Measurements from ENCODE around the gene DRGX.

The DRGX gene

GRCh38 chr10:49417311-49418052 lies 21.6 kb upstream of the DRGX start:
- no peak overlapping the region for H2AFZ ChIP-seq (ENCODE audit: low read length)
- no peaks in the 10 kb centered on the region for H4K20me1 ChIP-seq (ENCODE audit: insufficient read depth, low read length)
- no peaks in the 10 kb centered on the region for H3F3A ChIP-seq (ENCODE audit: insufficient read depth, low read length)
- H3K4me3 ChIP-seq (ENCODE audit: low read length) = no peak overlapping the region
- no peaks in the 10 kb centered on the region for H3K9me2 ChIP-seq (replicated peaks; ENCODE audit: insufficient read depth, low read length)
- no peak for DNase-seq
- H3K79me2 ChIP-seq (ENCODE audit: low read length) = no peaks in the 10 kb centered on the region
- no peak overlapping the region for H3K4me2 ChIP-seq (ENCODE audit: low read depth, low read length)
- H3K4me1 ChIP-seq (ENCODE audit: low read length) = no peaks in the 10 kb centered on the region
- no peaks in the 10 kb centered on the region for H3K36me3 ChIP-seq (replicated peaks; ENCODE audit: insufficient read depth, low read length)
- H3K9me3 ChIP-seq (replicated peaks; ENCODE audit: insufficient read depth, low read length) = no peaks in the 10 kb centered on the region
- TF ChIP-seq CTCF (IDR thresholded peaks at IDR 0.05; ENCODE audit: low read length) (no peak), EZH2phosphoT487 (IDR thresholded peaks at IDR 0.05; ENCODE audit: low read length) (no peak), EZH2 (optimal IDR thresholded peaks at IDR 0.05; ENCODE audit: low read depth, low read length) (no peak)
- no peaks in the 10 kb centered on the region for H3K27me3 ChIP-seq (replicated peaks; ENCODE audit: insufficient read depth, low read length)
- H3K27ac ChIP-seq (ENCODE audit: low read length) = no peak overlapping the region
- H3K9ac ChIP-seq (ENCODE audit: low read length) = no peak overlapping the region

- no peaks in the 10 kb centered on the region for H3K9me3 ChIP-seq (replicated peaks; ENCODE audit: insufficient read depth, low read length)
- no peaks in the 10 kb centered on the region for H3K27me3 ChIP-seq (replicated peaks; ENCODE audit: insufficient read depth, low read length)
These were observed 20.0 kb upstream of the DRGX start for GRCh38 chr10:49415846-49416245.

GRCh38 chr10:49415109-49415508 lies 19.2 kb upstream of the DRGX start:
- no peaks in the 10 kb centered on the region for H3K79me2 ChIP-seq (ENCODE audit: low read length)
- TF ChIP-seq EZH2phosphoT487 (IDR thresholded peaks at IDR 0.05; ENCODE audit: low read length) (no peak), EZH2 (optimal IDR thresholded peaks at IDR 0.05; ENCODE audit: low read depth, low read length) (no peak), CTCF (IDR thresholded peaks at IDR 0.05; ENCODE audit: low read length) (no peak)

More at GRCh38 chr10:49415846-49416245, 20.0 kb upstream of the DRGX start:
- Histone ChIP-seq H3K9ac (ENCODE audit: low read length) (no peak overlapping the region), H2AFZ (ENCODE audit: low read length) (no peak overlapping the region), H3F3A (ENCODE audit: insufficient read depth, low read length) (no peaks in the 10 kb centered on the region), H4K20me1 (ENCODE audit: insufficient read depth, low read length) (no peaks in the 10 kb centered on the region), H3K4me3 (ENCODE audit: low read length) (no peak overlapping the region), H3K27ac (ENCODE audit: low read length) (no peak overlapping the region), H3K79me2 (ENCODE audit: low read length) (no peaks in the 10 kb centered on the region), H3K4me2 (ENCODE audit: low read depth, low read length) (no peak overlapping the region), H3K9me2 (replicated peaks; ENCODE audit: insufficient read depth, low read length) (no peaks in the 10 kb centered on the region), H3K4me1 (ENCODE audit: low read length) (no peaks in the 10 kb centered on the region), H3K36me3 (replicated peaks; ENCODE audit: insufficient read depth, low read length) (no peaks in the 10 kb centered on the region)
- no peak for TF ChIP-seq EZH2phosphoT487 (IDR thresholded peaks at IDR 0.05; ENCODE audit: low read length)
- TF ChIP-seq CTCF (IDR thresholded peaks at IDR 0.05; ENCODE audit: low read length) = no peak
- TF ChIP-seq EZH2 (optimal IDR thresholded peaks at IDR 0.05; ENCODE audit: low read depth, low read length) = no peak
- DNase-seq = no peak

More at GRCh38 chr10:49415109-49415508, 19.2 kb upstream of the DRGX start:
- Histone ChIP-seq H3K4me1 (ENCODE audit: low read length) (no peaks in the 10 kb centered on the region), H3K9ac (ENCODE audit: low read length) (no peak overlapping the region), H3F3A (ENCODE audit: insufficient read depth, low read length) (no peaks in the 10 kb centered on the region), H3K4me2 (ENCODE audit: low read depth, low read length) (no peak overlapping the region), H3K4me3 (ENCODE audit: low read length) (no peak overlapping the region), H2AFZ (ENCODE audit: low read length) (no peak overlapping the region), H3K27ac (ENCODE audit: low read length) (no peak overlapping the region), H3K36me3 (replicated peaks; ENCODE audit: insufficient read depth, low read length) (no peaks in the 10 kb centered on the region), H4K20me1 (ENCODE audit: insufficient read depth, low read length) (no peaks in the 10 kb centered on the region), H3K9me2 (replicated peaks; ENCODE audit: insufficient read depth, low read length) (no peaks in the 10 kb centered on the region), H3K9me3 (replicated peaks; ENCODE audit: insufficient read depth, low read length) (no peaks in the 10 kb centered on the region), H3K27me3 (replicated peaks; ENCODE audit: insufficient read depth, low read length) (no peaks in the 10 kb centered on the region)
- no peak for DNase-seq

All from MM.1S (cell line).